ENCODE data around the gene MGRN1.

GRCh38 chr16:4677390-4677789 is 52.8 kb downstream of the MGRN1 start:
- TF ChIP-seq, protein P1, sequence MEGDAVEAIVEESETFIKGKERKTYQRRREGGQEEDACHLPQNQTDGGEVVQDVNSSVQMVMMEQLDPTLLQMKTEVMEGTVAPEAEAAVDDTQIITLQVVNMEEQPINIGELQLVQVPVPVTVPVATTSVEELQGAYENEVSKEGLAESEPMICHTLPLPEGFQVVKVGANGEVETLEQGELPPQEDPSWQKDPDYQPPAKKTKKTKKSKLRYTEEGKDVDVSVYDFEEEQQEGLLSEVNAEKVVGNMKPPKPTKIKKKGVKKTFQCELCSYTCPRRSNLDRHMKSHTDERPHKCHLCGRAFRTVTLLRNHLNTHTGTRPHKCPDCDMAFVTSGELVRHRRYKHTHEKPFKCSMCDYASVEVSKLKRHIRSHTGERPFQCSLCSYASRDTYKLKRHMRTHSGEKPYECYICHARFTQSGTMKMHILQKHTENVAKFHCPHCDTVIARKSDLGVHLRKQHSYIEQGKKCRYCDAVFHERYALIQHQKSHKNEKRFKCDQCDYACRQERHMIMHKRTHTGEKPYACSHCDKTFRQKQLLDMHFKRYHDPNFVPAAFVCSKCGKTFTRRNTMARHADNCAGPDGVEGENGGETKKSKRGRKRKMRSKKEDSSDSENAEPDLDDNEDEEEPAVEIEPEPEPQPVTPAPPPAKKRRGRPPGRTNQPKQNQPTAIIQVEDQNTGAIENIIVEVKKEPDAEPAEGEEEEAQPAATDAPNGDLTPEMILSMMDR (IDR thresholded peaks at IDR 0.05), result no peak
- no peak for TF ChIP-seq EZH2 (IDR thresholded peaks at IDR 0.05; ENCODE audit: borderline replicate concordance, insufficient read depth, low read depth, low read length, poor library complexity, severe bottlenecking)

Data from B cell (primary cell).